ENCODE measurements around the gene NSUN7. TPM values are rescaled to one million over a fixed set of nuclear protein-coding genes. Genes with fewer than 3 reads are reported as not detected.

The NSUN7 gene
- total RNA-seq (under 1 TPM in 2 of 4 donors, not detected in 2; 0.11 to 0.39 TPM), polyA plus RNA-seq (under 1 TPM in 1 of 3 donors, not detected in 2; 0.03 TPM)
- long read RNA-seq, donor 1: 0 reads
- long read RNA-seq, donor 2: 0 reads

- ATAC-seq (peak in 3 of 4 donors; percentile 28 to 33 (median 29)), DNase-seq (peak; percentile 18 to 57)
- WGBS, 3 donors: 1% methylated on average over 59 to 75 of the region's 75 CpGs
- H3K9me3 ChIP-seq: no peaks in the 10 kb centered on the region
- H3K27ac ChIP-seq: no peak within 1 kb of the TSS
- H3K27me3 ChIP-seq (ENCODE audit: insufficient read depth in 3 of 3, low read length in 2 of 3): peaks cover 0 to 37% (median 4%) of the 10 kb centered on the region in 3 donors
- H3K4me3 ChIP-seq: peak within 1 kb of the TSS; percentile 64
- intact Hi-C loops (cut with DNase I): no loop called here
- no peaks in the 10 kb centered on the region for H3K36me3 ChIP-seq (ENCODE audit: insufficient read depth in 1 of 2, low read depth in 1 of 2)
- TF ChIP-seq CTCF (IDR thresholded peaks at IDR 0.05): no peak
- H3K4me1 ChIP-seq: peaks cover 10% of the 10 kb centered on the region
Measured at GRCh38 chr4:40749717-40750460, at the start of gene NSUN7. TSS of gene NSUN7 (plus strand) at chr4:40749955. CDS start at chr4:40750694, 739 bp downstream.

GRCh38 chr4:40702137-40702799, 47.5 kb upstream of the NSUN7 start:
- no peak for DNase-seq
- intact Hi-C loops (cut with DNase I): no loop called here
- no peak for TF ChIP-seq CTCF (IDR thresholded peaks at IDR 0.05)
- H3K4me3 ChIP-seq: no peak overlapping the region
- no peaks in the 10 kb centered on the region for H3K27me3 ChIP-seq (ENCODE audit: insufficient read depth in 3 of 3, low read length in 2 of 3)
- H3K27ac ChIP-seq: no peak overlapping the region
- no peak for ATAC-seq
- no peaks in the 10 kb centered on the region for H3K36me3 ChIP-seq (ENCODE audit: insufficient read depth in 1 of 2, low read depth in 1 of 2)
- no peaks in the 10 kb centered on the region for H3K4me1 ChIP-seq
- 65 to 79% (median 72%) methylated on average over 5 of the region's 5 CpGs for WGBS, 3 donors
- no peaks in the 10 kb centered on the region for H3K9me3 ChIP-seq

GRCh38 chr4:40702800-40703151, 47.0 kb upstream of the NSUN7 start:
- H3K4me3 ChIP-seq: no peak overlapping the region
- H3K9me3 ChIP-seq: no peaks in the 10 kb centered on the region
- no peak for DNase-seq
- no peak overlapping the region for H3K27ac ChIP-seq
- intact Hi-C loops (cut with DNase I): no loop called here
- no peaks in the 10 kb centered on the region for H3K4me1 ChIP-seq
- TF ChIP-seq CTCF (IDR thresholded peaks at IDR 0.05): no peak
- ATAC-seq: no peak
- no peaks in the 10 kb centered on the region for H3K36me3 ChIP-seq (ENCODE audit: insufficient read depth in 1 of 2, low read depth in 1 of 2)
- 45 to 66% (median 45%) methylated on average over 2 of the region's 2 CpGs for WGBS, 3 donors
- no peaks in the 10 kb centered on the region for H3K27me3 ChIP-seq (ENCODE audit: insufficient read depth in 3 of 3, low read length in 2 of 3)

GRCh38 chr4:40704073-40704472, 45.7 kb upstream of the NSUN7 start:
- intact Hi-C loops (cut with DNase I): no loop called here
- WGBS, 3 donors: 79 to 81% (median 80%) methylated on average over 5 of the region's 5 CpGs
- Histone ChIP-seq H3K4me3 (no peak overlapping the region), H3K27me3 (ENCODE audit: insufficient read depth in 3 of 3, low read length in 2 of 3) (no peaks in the 10 kb centered on the region), H3K36me3 (ENCODE audit: insufficient read depth in 1 of 2, low read depth in 1 of 2) (no peaks in the 10 kb centered on the region), H3K27ac (no peak overlapping the region), H3K4me1 (no peaks in the 10 kb centered on the region), H3K9me3 (no peaks in the 10 kb centered on the region)
- ATAC-seq (no peak), DNase-seq (no peak)
- TF ChIP-seq CTCF (IDR thresholded peaks at IDR 0.05): no peak

All from psoas muscle (tissue), 8 donors.